Mucosa of gallbladder (tissue), 1 donor: ENCODE data around the gene LDB2. TPM values are rescaled to one million over a fixed set of nuclear protein-coding genes. Genes with fewer than 3 reads are reported as not detected.
"Not testable (repeated sequence)": the region's sequence is repeated elsewhere in the genome, so short reads cannot be mapped to it uniquely, and the experiment has no call there.

Experiments used
- DNase-seq: peaks from one replicate; pipeline ENCODE4 v3.0.0-alpha.2; 2020; ENCODE audit warnings: low spot score
- total RNA-seq: library from RNA; stranded (reverse); gene quantifications from one replicate; pipeline ENCODE4 v1.2.1, GENCODE V29; 2021
- donor health status: DM: no; HTN: no; CAD: no.

The LDB2 gene
- total RNA-seq, 1 donor from 2014 or later, result 16.9 TPM

GRCh38 chr4:16544869-16545268, 353.6 kb downstream of the LDB2 start:
- no peak for DNase-seq

GRCh38 chr4:16544251-16544721, 354.2 kb downstream of the LDB2 start:
- peak; percentile 29 for DNase-seq

- DNase-seq, result no peak
These were observed 360.5 kb downstream of the LDB2 start for GRCh38 chr4:16537926-16538325.

GRCh38 chr4:16532240-16532970, 366.0 kb downstream of the LDB2 start:
- DNase-seq, result peak; percentile 37

GRCh38 chr4:16530688-16531635, 367.5 kb downstream of the LDB2 start:
- no peak for DNase-seq

GRCh38 chr4:16524911-16525554, 373.4 kb downstream of the LDB2 start:
- peak; percentile 17 for DNase-seq

- no peak for DNase-seq
These were observed 374.0 kb downstream of the LDB2 start for GRCh38 chr4:16524406-16524805.

- not testable (repeated sequence) for DNase-seq
These were observed 374.9 kb downstream of the LDB2 start for GRCh38 chr4:16523526-16523925.

- no peak for DNase-seq
These were observed 377.1 kb downstream of the LDB2 start for GRCh38 chr4:16521156-16521915.

- DNase-seq, result peak; percentile 61
These were observed 381.5 kb downstream of the LDB2 start for GRCh38 chr4:16516796-16517439.

GRCh38 chr4:16513876-16514275, 384.6 kb downstream of the LDB2 start:
- no peak for DNase-seq

GRCh38 chr4:16508968-16509367, 389.5 kb downstream of the LDB2 start:
- no peak for DNase-seq

- no peak for DNase-seq
These were observed 392.7 kb downstream of the LDB2 start for GRCh38 chr4:16505726-16506125.

- DNase-seq, result no peak
These were observed 393.2 kb downstream of the LDB2 start for GRCh38 chr4:16505267-16505666.

- DNase-seq, result no peak
These were observed 394.9 kb downstream of the LDB2 start for GRCh38 chr4:16503421-16504100.

GRCh38 chr4:16498978-16499377, 399.5 kb downstream of the LDB2 start:
- no peak for DNase-seq

- peak; percentile 20 for DNase-seq
These were observed 401.9 kb downstream of the LDB2 start for GRCh38 chr4:16496501-16496900.

- DNase-seq, result no peak
These were observed 405.6 kb downstream of the LDB2 start for GRCh38 chr4:16492872-16493271.

GRCh38 chr4:16489226-16489625, 409.2 kb downstream of the LDB2 start:
- DNase-seq, result no peak

- no peak for DNase-seq
These were observed 410.4 kb downstream of the LDB2 start for GRCh38 chr4:16488084-16488483.
